Neural cell (in vitro differentiated cells): ENCODE measurements around the gene TJP1. TPM values are rescaled to one million over a fixed set of nuclear protein-coding genes. Genes with fewer than 3 reads are reported as not detected.

Source experiments
- H2AFZ ChIP-seq: fragments of 200-600, 300-800 bp; sonication (generic), shearing (Covaris generic); 2 replicates; pipeline ENCODE4 v1.6.0; 2014; ENCODE audit warnings: low read depth, mild to moderate bottlenecking, antibody characterized with exemption, low read length, moderate library complexity
- H3F3A ChIP-seq: fragments of 200-600 bp; shearing (Covaris generic); 2 replicates; pipeline ENCODE4 v1.6.1; 2016; ENCODE audit warnings: mild to moderate bottlenecking, moderate library complexity, mixed read lengths, antibody characterized with exemption, low read length; ENCODE audit not compliant: insufficient read depth, poor library complexity, severe bottlenecking
- H3K27ac ChIP-seq: fragments of 200-600, 300-800 bp; sonication (generic), shearing (Covaris generic); 2 replicates; pipeline ENCODE4 v1.5.1; 2014; ENCODE audit warnings: mild to moderate bottlenecking, low read length, moderate library complexity
- H3K27me3 ChIP-seq: fragments of 300-800, 200-600 bp; sonication (generic), shearing (Covaris generic); 2 replicates; pipeline ENCODE4 v1.6.0; 2014; ENCODE audit warnings: mild to moderate bottlenecking, low read depth, low read length, moderate library complexity; ENCODE audit not compliant: insufficient read depth
- H3K36me3 ChIP-seq: fragments of 300-800, 200-600 bp; sonication (generic), shearing (Covaris generic); 2 replicates; pipeline ENCODE4 v1.5.1; 2014; ENCODE audit warnings: mild to moderate bottlenecking, antibody characterized with exemption, low read length, moderate library complexity; ENCODE audit not compliant: insufficient read depth
- H3K4me2 ChIP-seq: fragments of 300-800, 200-600 bp; sonication (generic), shearing (Covaris generic); 2 replicates; pipeline ENCODE4 v1.6.0; 2014; ENCODE audit warnings: mild to moderate bottlenecking, low read length
- H3K4me3 ChIP-seq: fragments of 300-800, 200-600 bp; sonication (generic), shearing (Covaris generic); 2 replicates; pipeline ENCODE4 v1.5.1; 2014; ENCODE audit warnings: mild to moderate bottlenecking, low read length, moderate library complexity
- H3K79me2 ChIP-seq: fragments of 200-600 bp; shearing (Covaris generic); replicated peaks from 2 replicates; pipeline ENCODE4 v1.6.0; 2014; ENCODE audit warnings: mild to moderate bottlenecking, low read length, moderate library complexity; ENCODE audit not compliant: insufficient read depth
- H3K9ac ChIP-seq: fragments of 300-800, 200-600 bp; sonication (generic), shearing (Covaris generic); 2 replicates; pipeline ENCODE4 v1.6.1; 2016; ENCODE audit warnings: mild to moderate bottlenecking, low read length, mixed read lengths
- H3K9me2 ChIP-seq: fragments of 200-600 bp; shearing (Covaris generic); 2 replicates; pipeline ENCODE4 v1.6.1; 2016; ENCODE audit warnings: mild to moderate bottlenecking, low read length, mixed read lengths; ENCODE audit not compliant: insufficient read depth
- H3K9me3 ChIP-seq: fragments of 200-600, 300-800 bp; sonication (generic), shearing (Covaris generic); 2 replicates; pipeline ENCODE4 v1.6.1; 2016; ENCODE audit warnings: mild to moderate bottlenecking, mixed run types, low read length, moderate library complexity, mixed read lengths
- H4K20me1 ChIP-seq: fragments of 200-600 bp; shearing (Covaris generic); 2 replicates; pipeline ENCODE4 v1.6.1; 2016; ENCODE audit warnings: mild to moderate bottlenecking, mixed run types; ENCODE audit not compliant: insufficient read depth
- CTCF ChIP-seq: fragments of 450-650 bp; IDR thresholded peaks from 2 replicates; pipeline ENCODE4 v1.5.1; 2014; ENCODE audit warnings: antibody characterized with exemption, mild to moderate bottlenecking, moderate library complexity; ENCODE audit not compliant: poor library complexity, severe bottlenecking
- EP300 ChIP-seq: fragments of 450-650 bp; conservative IDR thresholded peaks from 2 replicates; pipeline ENCODE4 v1.6.1; 2014; ENCODE audit warnings: antibody characterized with exemption, mild to moderate bottlenecking, moderate library complexity; ENCODE audit not compliant: poor library complexity, severe bottlenecking
- MXI1 ChIP-seq: fragments of 450-650 bp; conservative IDR thresholded peaks from 2 replicates; pipeline ENCODE4 v1.6.1; 2014; ENCODE audit warnings: antibody characterized with exemption, mild to moderate bottlenecking; ENCODE audit not compliant: poor library complexity, severe bottlenecking
- POLR2AphosphoS5 ChIP-seq: IDR thresholded peaks from 2 replicates; pipeline ENCODE4 v1.6.1; 2012
- RAD21 ChIP-seq: fragments of 450-650 bp; conservative IDR thresholded peaks from 2 replicates; pipeline ENCODE4 v1.6.1; 2014; ENCODE audit warnings: antibody characterized with exemption, mild to moderate bottlenecking, moderate library complexity
- REST ChIP-seq: IDR thresholded peaks from 2 replicates; pipeline ENCODE4 v1.6.1; 2012; ENCODE audit warnings: borderline replicate concordance
- TAF1 ChIP-seq: IDR thresholded peaks from 2 replicates; pipeline ENCODE4 v1.6.1; 2012; ENCODE audit warnings: low read depth
- polyA plus RNA-seq: library from polyadenylated mRNA; depleted of rRNA; stranded (reverse); fragments of >200 nt; gene quantifications from 2 replicates; pipeline ENCODE4 v1.2.3, GENCODE V29; 2014

TJP1 gene
- polyA plus RNA-seq, 1 donor from 2014 or later = 6.2 TPM

- Histone ChIP-seq H3K79me2 (no peaks in the 10 kb centered on the region), H3K4me3 (no peak overlapping the region), H2AFZ (no peak overlapping the region), H3K27me3 (no peaks in the 10 kb centered on the region), H3K36me3 (no peaks in the 10 kb centered on the region), H3K4me2 (no peak overlapping the region), H3K9me3 (no peaks in the 10 kb centered on the region), H3K9ac (no peak overlapping the region), H3K9me2 (no peaks in the 10 kb centered on the region), H3K27ac (no peak overlapping the region), H3F3A (no peaks in the 10 kb centered on the region), H4K20me1 (no peaks in the 10 kb centered on the region)
- no peak for TF ChIP-seq CTCF
- no peak for TF ChIP-seq EP300
- no peak for TF ChIP-seq RAD21
- TF ChIP-seq REST = no peak
These were observed 93.8 kb downstream of the TJP1 start for GRCh38 chr15:29728418-29728817.

- Histone ChIP-seq H4K20me1 (no peaks in the 10 kb centered on the region), H3K9ac (no peak overlapping the region), H3K36me3 (no peaks in the 10 kb centered on the region), H3K27ac (no peak overlapping the region), H3F3A (no peaks in the 10 kb centered on the region), H3K9me2 (no peaks in the 10 kb centered on the region), H3K79me2 (no peaks in the 10 kb centered on the region), H3K4me3 (no peak overlapping the region), H2AFZ (no peak overlapping the region), H3K9me3 (no peaks in the 10 kb centered on the region), H3K4me2 (no peak overlapping the region), H3K27me3 (no peaks in the 10 kb centered on the region)
- TF ChIP-seq CTCF (no peak), MXI1 (no peak), RAD21 (no peak)
These were observed 94.4 kb downstream of the TJP1 start for GRCh38 chr15:29727871-29728270.

GRCh38 chr15:29726553-29726952, 95.7 kb downstream of the TJP1 start:
- Histone ChIP-seq H3K27ac (no peak overlapping the region), H3K9me2 (no peaks in the 10 kb centered on the region), H2AFZ (no peak overlapping the region), H3K9ac (no peak overlapping the region), H3K79me2 (no peaks in the 10 kb centered on the region), H3K4me3 (no peak overlapping the region), H3K36me3 (no peaks in the 10 kb centered on the region), H3F3A (no peaks in the 10 kb centered on the region), H3K9me3 (peaks cover 7% of the 10 kb centered on the region), H3K4me2 (no peak overlapping the region), H3K27me3 (no peaks in the 10 kb centered on the region), H4K20me1 (no peaks in the 10 kb centered on the region)
- TF ChIP-seq POLR2AphosphoS5 (no peak), REST (no peak), EP300 (no peak), RAD21 (no peak), MXI1 (no peak), TAF1 (no peak)
